ENCODE data around the gene RHOA.
"Not testable (repeated sequence)": the region's sequence is repeated elsewhere in the genome, so short reads cannot be mapped to it uniquely, and the experiment has no call there.

The RHOA gene

DNA sequence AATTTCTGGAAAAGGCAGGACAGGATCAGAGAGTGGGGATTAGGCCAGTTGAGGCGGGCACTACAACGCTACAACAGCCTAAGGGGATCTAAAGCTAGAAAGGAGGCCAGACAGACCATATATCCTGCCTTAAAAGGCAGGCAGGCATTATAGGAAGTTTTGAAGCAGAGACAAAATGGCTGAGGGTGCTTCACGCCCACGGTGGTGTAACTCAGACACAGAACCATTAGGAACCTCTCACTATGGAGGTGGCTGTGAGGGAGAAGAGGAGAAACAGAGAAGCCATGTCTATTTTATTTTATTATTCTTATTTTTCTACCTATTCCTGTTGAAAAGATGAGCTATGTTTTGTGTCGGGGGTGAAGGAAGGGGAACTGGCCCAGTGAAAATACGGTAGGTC lies 69.8 kb downstream of the RHOA start:
- TF ChIP-seq, protein P1, sequence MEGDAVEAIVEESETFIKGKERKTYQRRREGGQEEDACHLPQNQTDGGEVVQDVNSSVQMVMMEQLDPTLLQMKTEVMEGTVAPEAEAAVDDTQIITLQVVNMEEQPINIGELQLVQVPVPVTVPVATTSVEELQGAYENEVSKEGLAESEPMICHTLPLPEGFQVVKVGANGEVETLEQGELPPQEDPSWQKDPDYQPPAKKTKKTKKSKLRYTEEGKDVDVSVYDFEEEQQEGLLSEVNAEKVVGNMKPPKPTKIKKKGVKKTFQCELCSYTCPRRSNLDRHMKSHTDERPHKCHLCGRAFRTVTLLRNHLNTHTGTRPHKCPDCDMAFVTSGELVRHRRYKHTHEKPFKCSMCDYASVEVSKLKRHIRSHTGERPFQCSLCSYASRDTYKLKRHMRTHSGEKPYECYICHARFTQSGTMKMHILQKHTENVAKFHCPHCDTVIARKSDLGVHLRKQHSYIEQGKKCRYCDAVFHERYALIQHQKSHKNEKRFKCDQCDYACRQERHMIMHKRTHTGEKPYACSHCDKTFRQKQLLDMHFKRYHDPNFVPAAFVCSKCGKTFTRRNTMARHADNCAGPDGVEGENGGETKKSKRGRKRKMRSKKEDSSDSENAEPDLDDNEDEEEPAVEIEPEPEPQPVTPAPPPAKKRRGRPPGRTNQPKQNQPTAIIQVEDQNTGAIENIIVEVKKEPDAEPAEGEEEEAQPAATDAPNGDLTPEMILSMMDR (IDR thresholded peaks at IDR 0.05; ENCODE audit: control insufficient read depth, extremely low read depth, insufficient read depth), result no peak
- no peak overlapping the region for H3K4me3 ChIP-seq (ENCODE audit: low read depth, low read length)
- DNase-seq (ENCODE audit: low read depth), result no peak

DNA sequence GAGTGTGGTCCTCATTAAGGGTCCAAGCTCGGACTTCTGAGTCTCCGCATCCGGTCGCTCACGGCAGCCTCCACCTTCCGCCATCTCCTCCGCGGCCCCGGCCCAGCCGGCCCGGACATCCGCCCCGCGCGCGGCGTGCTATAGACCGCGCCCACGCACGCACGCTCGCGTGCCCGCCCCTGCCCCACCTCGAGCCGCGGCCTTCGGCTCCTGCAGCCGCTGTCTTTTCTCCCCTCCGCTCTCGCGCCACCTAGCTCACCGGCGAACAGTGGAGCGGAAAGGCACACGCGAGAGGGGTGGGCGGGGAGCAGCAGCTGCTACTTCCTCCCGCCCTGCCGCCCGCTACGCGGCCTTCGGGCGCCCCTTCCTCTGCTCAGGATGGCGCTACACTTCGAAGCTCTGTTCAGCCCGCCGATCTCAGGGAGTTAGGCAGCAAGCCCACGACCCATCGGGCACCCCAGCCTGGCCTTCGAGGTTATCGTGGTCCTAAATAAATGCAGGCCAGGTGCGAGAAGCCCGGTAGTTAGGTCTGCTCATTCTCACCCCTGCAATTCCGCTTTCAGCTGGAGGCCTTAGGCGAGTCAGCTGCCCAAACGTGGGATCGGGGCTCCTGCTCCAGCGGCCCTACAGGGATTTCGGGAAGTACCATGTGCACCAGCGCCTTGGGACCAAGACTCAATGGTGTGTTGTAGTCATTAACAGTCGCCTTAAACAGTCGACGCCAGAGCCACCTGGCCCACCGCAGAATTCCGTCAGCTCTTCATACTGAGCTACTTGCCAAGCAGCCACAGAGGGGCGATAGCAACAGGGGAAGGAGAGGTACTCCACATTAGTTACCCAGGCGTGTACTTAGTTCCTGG lies 71.6 kb downstream of the RHOA start, which contains the start of gene USP4:
USP4 (minus strand) TSS at position 113 of the 860 bp plus-strand sequence; CDS start at position 84, 29 bp downstream.
- peak; percentile 63 for DNase-seq (ENCODE audit: low read depth)
- TF ChIP-seq, protein P1 (IDR thresholded peaks at IDR 0.05; ENCODE audit: control insufficient read depth, extremely low read depth, insufficient read depth), result peak; percentile 81
- H3K4me3 ChIP-seq (ENCODE audit: low read depth, low read length), result peak within 1 kb of the TSS; percentile 88

DNA sequence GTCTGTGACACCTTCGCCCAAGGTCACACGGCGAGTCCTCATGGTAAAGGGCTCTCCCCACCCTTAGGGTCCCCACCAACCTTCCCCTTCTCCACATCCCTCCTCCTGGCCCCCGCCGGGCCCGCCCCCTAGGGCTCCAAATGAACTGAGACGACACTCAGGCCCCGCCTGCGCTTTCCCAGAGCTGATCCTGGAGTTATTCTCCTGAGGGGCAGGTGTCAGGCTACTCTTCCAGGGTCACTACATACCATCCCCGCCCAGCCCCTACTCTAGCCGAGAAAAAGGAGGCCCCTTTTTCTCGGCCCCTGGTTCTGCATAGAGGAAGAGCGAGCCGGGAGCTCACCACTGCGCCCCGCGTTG lies 72.2 kb downstream of the RHOA start:
- no peak for DNase-seq (ENCODE audit: low read depth)
- H3K4me3 ChIP-seq (ENCODE audit: low read depth, low read length), result peak overlapping the region; percentile 88
- TF ChIP-seq, protein P1 (IDR thresholded peaks at IDR 0.05; ENCODE audit: control insufficient read depth, extremely low read depth, insufficient read depth), result no peak

DNA sequence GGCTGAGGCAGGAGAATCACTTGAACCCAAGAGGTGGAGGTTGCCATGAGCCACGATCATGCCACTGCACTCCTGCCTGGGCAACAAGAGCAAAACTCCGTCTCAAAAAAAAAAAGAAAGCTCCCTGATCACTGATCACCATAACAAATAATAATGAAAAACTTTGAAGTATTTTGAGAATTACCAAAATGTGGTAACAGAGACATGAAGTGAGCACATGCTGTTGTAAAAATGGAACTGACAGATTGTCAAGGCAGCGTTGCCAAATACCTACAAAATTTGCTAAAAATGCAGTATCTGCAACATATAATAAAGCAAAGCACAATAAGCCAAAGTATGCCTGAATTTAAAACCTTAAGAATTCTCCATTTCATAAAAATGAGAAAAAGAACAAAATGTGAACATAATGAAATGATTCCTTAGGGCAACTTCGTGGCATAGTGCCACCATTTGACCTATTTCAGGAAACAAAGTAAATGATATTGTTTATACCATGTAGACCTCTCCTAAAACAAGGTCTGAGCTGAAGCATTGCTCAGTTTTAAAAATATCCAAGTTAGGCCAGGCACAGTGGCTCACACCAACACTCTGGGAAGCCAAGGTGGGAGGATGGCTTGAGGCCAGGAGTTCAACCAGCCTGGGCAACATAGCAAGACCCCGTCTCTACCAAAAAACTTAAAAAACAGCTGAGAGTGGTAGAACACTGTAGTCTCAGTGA lies 77.7 kb downstream of the RHOA start:
- H3K4me3 ChIP-seq (ENCODE audit: low read depth, low read length), result no peak overlapping the region
- TF ChIP-seq, protein P1 (IDR thresholded peaks at IDR 0.05; ENCODE audit: control insufficient read depth, extremely low read depth, insufficient read depth), result no peak
- DNase-seq (ENCODE audit: low read depth), result no peak

DNA sequence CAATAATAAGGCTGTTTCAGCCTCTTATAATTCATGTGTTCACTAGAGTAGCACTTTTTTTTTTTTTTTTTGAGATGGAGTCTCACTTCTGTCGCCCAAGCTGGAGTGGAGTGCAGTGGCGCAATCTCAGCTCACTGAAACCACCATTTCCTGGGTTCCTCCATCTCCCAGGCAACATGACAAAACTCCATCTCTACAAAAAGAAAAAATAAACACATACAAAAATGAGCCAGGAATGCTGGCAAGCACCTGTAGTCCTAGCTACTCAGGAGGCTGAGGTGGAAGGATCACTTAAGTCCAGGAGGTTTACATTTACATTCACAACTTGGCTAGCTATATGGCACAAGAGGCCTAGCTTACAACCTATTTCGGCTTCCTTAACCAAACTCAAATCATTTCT lies 78.7 kb downstream of the RHOA start:
- no peak for DNase-seq (ENCODE audit: low read depth)
- TF ChIP-seq, protein P1 (IDR thresholded peaks at IDR 0.05; ENCODE audit: control insufficient read depth, extremely low read depth, insufficient read depth), result no peak
- no peak overlapping the region for H3K4me3 ChIP-seq (ENCODE audit: low read depth, low read length)

DNA sequence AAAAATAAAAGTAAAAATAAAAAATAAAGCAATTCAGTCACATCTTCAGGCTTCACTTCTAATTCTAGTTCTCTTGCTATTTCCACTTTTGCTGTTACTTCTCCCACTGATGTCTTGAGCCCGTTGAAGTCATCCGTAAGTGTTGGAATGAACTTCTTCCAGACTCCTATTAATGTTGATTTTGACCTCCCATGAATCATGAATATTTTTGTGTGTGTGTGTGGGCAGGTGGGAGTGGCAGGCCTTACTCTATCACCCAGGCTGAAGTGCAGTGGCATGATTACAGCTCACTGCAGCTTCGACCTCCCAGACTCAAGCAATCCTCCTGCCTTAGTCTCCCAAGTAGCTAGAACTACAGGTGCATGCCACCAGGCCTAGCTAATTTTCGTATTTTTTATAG lies 82.6 kb downstream of the RHOA start:
- TF ChIP-seq, protein P1 (IDR thresholded peaks at IDR 0.05; ENCODE audit: control insufficient read depth, extremely low read depth, insufficient read depth), result no peak
- no peak overlapping the region for H3K4me3 ChIP-seq (ENCODE audit: low read depth, low read length)
- no peak for DNase-seq (ENCODE audit: low read depth)

DNA sequence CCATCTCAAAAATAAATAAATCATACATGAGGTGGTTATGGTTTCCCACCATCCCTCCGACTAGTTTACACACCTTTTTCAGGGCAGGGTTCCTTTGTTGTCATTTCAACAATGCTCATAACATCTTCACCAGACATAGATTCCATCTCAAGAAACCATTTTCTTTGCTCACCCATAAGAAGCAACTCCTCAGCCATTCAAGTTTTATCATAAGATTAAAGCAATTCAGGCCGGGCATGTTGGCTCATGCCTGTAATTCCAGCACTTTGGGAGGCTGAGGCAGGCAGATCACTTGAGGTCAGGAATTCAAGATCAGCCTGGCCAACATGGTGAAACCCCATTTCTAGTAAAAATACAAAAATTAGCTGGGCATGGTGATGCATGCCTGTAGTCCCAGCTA lies 83.4 kb downstream of the RHOA start:
- not testable (repeated sequence) for DNase-seq (ENCODE audit: low read depth); H3K4me3 ChIP-seq (ENCODE audit: low read depth, low read length)

All from LNCaP clone FGC (cell line).